Activated gamma-delta T cell treated with anti-CD3 and anti-CD28 coated beads, Interleukin-2, amount 50 U/mL, for 16 hours (primary cell): ENCODE data around the gene NPTXR.
"Not testable (repeated sequence)": the region's sequence is repeated elsewhere in the genome, so short reads cannot be mapped to it uniquely, and the experiment has no call there.

Experiments used
- DNase-seq: peaks from one replicate; pipeline ENCODE4 v3.0.0-alpha.2; 2020; ENCODE audit warnings: low read depth

NPTXR gene

DNA sequence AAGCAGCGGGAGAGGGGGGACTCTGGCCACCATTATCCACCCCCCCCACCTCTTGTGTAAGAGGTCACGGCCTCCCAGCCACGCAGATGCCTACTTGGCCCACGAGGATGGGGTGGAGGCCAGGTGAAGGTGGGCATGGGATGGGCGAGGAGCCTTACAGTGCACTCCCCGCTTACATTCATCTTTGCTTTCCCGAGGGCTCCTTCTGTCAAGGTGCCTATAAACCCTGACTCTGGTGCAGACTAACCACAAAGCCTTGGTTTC is 13.1 kb downstream of the NPTXR start:
- DNase-seq = no peak

DNA sequence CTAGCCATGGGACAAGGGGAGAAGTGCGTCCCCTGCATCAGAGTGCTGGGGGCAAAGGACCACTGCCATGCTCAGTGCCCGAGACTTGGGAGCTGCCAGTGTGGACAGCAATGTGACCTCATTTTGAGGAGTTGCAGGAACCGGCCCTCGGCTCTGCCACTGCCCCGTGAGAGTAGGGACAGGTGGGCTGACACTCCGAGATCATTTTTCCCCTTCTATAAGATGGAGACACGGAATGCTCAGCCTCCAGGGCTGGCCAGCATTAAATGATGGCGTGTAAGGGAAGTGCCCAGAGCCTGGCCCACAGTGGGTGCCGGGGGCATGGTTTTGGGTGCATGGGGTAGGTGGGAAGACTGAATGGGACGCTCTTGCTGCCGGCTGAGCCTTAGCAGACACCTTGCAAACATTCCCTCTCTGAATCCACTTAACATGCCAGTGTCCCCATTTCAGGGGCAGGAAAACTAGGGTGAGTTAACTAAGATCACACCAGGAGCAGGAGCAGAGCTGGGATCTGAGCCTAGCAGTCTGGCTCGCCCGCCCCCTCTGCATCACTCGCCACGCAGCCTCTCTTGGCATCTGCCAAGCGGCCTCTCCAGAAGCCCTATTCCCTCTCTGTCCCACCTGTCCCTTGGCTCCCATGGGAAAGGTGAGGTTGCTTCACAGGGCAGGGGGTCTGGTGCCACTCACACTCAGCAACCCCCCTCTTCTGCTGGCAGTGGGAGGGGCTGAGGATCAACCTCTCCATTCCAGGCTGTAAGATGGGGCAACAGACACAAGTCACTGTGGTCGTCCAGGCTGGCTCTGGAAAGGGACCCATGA is 13.6 kb downstream of the NPTXR start:
- no peak for DNase-seq

DNA sequence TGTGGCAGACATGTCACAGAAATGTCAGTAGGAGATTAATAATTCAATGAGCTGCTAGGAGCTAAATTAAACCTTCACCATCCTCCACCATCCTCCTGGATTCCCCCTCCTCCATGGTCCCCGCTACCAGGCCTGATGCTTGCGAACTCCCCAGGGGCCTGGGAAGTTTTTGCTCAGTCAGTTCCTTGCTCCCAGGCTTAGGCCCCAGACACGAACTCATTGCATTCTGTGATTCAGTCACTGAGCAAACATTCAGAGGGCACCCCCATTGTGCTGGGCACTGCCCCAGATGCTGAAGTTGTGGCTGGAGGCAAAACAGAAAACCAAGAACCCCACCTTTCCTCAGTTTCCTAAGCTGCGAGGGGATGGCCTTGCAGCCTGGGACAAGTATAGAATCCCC is 14.3 kb downstream of the NPTXR start:
- DNase-seq = no peak

DNA sequence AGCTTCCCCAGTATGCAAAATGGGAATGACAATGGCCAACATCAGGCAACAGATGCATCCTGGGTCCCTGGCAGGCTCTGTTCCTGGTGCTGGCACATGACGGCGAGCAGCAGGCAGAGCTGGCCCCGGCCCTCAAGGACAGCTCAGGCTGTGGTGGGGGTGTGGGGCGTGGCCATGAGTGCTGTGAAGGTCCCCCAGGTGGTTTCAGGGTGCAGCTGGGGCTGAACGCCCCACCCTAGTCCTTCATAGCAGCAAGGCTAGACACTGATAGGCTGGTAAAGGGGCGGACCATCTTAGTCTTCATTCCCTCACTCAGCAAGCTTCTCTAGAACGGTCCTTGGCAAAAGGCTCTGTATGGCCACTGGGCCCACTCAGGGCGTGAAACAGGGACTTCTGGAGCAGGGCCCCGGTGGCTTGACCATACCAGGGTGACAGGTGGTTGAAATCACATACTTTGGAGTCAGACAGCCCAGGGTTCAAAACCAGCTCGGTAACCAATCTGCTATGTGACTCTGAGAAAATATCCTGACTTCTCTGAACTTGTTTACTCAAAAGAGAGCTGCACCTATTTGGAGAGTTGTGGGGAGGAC is 15.1 kb downstream of the NPTXR start:
- DNase-seq = no peak

DNA sequence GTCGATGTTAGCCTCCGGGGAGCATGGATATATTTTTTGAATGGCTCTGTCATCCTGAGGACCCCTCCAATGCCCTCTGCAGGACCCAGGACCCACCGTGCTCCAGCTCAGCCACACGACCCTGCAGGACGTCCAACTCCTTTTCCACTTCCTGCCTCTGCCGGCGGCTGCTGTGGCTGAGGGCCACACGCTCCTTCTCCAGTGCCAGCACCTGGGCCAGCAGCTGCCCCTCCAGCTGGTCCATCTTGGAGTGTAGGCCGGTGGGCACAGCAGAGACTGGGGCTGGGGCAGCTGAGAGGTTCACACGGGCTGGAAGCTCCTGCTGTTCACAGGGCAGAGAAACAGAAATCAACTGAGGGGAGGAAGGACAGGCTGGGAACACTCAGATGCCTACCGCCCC is 15.6 kb downstream of the NPTXR start:
- no peak for DNase-seq

DNA sequence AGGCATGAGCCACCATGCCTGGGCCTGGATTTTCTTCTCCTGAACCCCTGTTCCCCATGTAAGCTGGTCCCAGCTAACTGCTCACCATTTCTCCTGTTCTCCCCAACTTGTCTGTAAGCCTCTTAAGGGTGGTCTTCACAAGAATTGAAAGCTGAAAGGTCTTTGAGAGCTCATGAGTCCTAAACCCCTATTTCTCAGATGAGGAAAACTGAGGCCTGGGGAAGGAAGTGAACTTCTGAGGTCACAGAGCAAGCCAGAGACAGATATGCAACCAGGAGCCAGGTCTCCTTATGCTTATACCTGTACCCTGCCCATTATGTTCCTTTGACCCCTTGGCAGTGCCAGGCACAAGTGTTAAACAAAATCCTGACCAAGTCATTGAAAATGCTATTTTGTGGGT is 16.3 kb downstream of the NPTXR start:
- no peak for DNase-seq

DNA sequence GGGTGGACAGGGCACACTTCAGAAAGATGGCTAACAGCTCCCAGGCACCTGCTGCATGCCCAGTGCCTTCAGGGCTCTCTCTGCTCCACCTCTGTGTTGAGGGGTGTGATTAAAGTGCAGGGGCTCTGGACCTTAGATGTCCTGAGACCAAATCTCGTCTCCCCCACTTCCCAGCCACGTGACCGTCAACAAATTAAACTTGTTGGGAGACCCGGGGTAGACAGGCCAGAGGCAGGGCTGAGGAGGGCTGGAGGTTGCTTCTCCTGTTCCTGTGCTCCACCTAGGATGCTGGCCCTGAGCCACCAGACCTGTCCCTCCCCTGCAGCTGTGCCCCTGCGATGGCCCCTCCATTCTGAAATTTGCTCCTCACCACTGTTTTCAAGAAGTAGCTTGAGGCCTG is 17.0 kb downstream of the NPTXR start:
- DNase-seq = no peak

DNA sequence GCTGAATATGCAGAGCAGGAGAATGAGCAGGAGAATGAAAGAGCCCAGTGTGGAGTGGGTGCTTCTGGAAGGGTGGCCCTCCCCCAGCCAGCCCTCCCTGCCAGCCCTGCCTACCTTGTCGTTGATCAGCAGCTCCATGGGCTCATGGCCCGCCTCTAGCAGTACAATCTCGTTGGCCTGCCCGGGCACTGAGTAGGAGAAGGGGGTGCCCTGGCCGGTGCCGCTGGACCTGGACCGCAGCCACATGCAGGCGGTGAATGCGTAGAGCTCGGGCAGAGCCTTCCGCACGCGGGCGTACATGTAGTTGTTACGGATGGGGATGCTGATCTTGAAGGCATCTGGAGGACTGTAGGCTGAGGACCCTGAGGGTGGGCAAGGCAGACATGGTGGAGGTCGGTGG is 17.4 kb downstream of the NPTXR start:
- no peak for DNase-seq

DNA sequence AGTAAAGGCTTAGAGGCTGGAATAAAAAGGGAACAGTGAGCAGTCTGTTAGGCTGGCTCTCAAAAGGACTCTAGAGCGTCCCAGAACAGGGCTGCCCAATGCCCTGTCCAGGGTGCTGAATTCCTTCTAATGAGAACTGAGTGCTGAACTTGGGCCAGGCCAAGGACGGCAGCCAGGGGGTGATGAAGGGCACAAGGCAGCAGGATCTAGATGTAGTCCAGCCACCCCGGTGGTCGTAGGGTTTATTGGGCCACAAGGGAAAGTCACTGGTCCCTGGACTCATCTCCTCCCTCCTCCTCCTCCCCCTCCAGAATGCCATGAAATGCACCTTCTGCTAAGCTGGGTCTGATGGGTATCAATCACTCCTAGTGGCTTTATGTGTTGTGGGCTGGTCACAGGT is 19.2 kb downstream of the NPTXR start:
- DNase-seq = no peak

DNA sequence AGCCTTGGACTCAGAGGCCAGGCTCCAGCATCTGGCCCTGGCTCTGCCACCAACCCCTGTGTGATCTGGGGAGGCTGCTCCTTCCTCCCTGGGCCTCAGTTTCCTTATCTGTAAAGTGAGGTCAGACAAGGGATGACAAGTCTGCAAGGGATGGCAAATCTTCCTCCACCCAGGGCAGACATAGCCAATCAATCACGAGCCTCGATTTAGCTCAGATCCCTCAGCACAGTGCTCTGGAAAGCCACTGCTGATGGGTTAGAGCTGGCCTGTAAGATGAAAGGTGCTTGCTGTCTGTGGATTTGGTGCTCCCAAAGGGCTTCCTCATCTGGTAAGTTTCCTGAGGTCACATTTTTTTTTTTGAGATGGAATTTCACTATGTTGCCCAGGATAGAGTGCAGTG is 20.2 kb downstream of the NPTXR start:
- DNase-seq = no peak

DNA sequence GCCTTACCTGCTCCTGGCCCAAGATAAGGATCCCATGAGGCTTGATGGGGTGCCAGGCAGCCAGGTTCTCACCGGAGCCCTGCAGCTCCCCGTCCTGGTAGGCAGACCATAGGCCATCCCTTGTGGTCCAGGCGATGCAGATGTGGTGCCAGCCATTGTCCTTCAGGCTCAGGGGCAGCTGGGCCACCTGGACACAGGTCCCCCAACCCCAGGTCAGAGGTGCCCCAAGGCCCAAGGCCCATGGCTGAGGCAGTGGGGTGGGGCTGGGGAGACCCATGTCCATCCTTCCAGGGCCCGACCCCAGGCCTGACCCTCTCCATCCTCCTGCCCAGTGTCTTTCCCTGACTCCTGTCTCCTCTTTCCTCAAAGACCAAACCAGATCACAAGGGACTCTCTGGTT is 20.8 kb downstream of the NPTXR start:
- no peak for DNase-seq

DNA sequence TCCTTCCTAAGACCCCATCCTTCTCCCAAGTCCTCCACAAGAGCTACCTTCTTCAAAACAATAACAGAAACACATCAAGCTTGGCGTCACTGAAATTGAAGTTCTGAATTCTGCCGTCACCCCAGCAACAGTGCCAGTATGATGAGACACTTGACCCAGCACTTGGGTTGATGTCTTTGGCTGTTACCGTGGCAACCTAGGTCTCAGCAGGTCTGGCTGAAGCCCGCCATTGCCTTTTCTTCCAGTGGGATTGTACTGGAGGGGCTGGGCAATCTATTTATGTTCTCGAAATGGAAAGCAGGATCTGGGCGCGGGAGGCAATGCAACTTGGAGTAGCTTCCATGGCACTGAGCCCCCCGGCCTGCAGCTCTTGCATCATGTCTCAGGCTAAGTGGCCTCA is 23.8 kb downstream of the NPTXR start:
- DNase-seq = no peak

DNA sequence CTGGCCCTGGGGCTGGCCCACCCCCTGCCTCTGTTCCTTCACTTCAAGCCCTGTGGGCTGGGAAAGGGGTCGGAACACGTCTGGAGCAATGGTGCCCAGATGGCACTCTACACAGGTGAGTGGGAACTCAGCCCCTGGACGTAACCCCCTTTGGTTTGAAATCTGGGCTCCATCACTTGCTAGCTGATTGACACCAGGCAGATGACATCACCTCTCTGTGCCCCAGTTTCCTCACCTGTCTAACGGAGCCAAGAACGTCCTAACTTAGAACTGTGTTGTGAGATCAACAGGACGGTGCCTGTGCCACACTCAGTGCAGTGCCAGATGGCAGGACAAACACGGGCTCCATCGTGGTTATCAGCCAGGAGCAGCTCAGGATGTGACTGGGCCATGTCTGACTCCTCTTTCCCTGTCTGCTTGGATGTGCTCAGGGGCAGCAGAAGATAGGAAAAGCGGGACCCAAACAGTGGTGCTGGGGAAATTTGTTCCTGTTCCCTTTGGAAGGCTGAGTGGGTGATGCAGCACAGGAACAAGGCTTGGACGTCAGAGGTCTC is 24.4 kb downstream of the NPTXR start:
- DNase-seq = no peak

DNA sequence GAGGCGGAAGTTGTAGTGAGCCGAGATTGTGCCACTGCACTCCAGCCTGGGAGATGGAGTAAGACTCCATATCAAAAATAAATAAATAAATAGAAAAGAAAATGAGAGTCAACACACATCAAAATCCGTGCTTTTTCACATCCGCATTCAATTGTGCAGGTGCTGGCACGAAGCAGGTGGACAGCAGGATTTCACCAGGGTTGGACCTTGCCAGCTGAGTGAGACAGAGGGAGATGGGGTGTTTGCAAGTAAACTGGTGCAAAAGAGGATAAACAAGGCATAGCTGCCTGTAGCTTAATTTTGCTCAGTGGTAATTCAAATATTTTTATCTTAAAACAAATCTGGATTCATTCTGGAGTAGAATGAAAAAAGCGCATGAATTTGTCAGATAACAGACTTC is 26.6 kb downstream of the NPTXR start:
- no peak for DNase-seq

DNA sequence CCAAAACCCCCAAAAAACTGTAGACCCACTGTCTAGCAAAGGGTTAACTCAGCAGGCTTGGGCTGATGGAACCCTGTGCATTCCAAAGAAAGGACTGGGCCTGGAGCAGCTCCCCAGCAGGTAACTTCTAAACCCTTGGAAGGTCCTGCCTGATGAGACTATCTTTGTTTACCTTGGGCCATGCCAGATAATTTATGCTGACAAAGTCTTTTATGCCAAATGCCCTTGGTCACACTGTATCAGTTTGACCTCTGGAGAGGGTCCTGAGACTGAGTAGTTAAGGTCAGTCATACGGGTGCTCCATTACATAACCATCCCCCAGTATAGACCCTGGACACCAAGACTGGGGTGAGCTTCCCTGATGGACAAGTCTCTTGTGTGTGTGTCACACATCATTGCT is 28.0 kb downstream of the NPTXR start:
- DNase-seq = no peak

DNA sequence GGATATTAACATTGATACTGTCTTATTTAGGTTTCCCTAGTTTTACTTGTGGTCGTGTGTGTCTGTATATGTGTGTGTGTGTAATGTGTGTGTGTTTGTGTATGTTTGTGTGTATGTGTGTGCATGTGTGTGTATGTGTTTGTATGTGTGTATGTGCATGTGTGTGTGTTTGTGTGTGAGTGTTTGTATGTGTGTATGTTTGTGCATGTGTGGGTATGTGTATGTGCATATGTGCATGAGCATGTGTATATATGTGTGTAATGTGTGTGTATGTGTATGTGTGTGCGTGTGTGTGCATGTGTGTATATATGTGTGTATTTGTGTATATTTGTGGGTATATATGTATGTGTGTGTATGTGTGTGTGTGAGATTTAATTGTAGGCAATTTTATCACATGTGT is 32.6 kb downstream of the NPTXR start:
- no peak for DNase-seq

DNA sequence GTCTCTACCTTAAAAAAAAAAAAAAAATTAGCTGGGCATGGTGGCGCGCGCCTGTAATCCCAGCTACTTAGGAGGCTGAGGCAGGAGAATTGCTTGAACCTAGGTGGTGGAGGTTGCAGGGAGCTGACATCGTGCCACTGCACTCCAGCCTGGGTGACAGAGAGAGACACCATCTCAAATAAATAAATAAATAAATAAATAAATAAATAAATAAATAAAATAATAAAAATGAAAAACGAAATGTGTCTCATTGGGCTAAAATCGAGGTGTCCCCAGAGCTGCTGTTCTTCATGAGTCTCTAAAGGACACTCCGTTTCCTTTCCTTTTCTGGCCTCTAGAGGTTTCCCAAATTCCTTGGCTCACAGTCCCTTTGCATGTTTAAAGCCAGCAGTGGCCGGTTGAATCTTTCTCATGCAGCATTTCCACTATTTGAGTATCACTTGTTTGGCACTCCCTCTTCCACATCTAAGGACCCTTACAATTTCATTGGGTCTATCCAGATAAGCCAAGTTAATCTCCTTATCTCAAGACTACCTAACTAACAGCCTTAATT is 38.7 kb downstream of the NPTXR start:
- DNase-seq = not testable (repeated sequence)

DNA sequence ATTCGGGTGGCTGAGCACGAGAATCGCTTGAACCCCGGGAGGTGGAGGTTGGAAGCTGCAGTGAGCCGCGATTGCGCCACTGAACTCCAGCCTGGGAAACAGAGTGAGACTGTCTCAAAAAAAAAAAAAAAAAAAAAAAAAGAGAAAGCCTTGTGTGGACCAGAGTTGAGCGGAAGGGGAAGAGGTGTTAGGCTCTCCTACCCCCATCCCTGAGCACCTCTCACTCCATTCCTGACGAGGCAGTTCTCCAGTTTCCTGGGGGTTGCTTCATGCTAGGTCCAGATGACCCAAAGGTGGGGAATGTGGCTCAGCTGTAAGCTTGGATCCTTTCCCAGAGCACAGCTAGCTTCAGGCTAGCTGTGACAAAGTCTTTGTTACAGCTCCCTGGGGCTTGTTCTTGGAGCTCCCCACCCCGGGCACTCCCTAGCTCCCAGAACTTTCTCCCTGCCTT is 41.1 kb downstream of the NPTXR start:
- no peak for DNase-seq

DNA sequence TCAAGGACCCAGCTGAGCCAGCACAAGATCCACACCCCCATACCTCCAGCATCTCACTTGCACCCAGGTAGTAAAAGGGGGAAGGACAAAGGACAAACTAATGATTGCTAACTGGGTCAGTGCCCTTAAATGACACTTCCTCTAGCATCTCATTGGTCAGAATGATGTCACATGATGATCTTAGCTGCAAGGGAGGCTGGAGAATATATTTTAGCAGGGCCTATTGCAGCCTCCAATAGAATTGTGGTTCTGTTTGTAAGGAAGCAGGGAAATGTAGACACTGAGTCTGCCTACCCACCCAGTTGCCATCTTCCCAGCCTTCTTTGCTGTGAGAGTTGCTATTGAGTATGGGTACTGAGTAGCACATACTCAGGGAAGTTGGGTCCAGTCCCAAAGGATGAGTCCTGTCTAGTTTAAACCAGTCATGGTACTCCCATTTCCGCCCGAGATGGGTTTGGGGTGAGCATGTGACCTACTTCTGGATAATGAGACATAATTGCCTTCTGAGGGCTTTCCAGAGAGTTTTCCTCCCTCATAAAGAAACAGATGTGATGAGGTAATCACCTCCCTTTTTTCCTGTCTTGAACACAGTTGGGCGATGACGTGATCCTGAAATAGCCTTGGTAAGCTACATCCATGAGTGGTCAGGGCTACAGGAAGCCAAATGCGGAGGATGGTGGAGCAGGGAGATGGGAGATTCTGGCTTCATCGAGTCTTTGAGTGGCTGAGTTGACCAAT is 44.4 kb downstream of the NPTXR start:
- DNase-seq = no peak

DNA sequence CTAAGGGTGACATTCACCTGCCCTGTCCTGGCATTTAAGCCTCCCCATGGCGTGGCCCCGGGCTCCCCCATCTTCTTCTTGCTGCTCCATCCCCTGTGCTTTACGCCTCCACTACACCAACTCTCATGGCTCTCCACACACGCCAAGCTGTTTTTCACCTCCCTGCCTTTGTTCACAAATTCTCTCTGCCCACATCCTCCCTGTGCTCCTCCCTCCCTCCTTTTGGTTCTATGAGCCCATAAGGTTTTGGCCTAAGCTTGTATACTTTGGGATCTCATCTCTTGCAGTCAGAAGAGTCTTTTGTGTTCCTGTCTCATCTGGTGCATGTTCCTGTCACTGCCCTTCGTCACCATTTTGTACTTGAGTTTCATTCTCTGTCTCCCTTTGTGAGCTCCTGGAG is 45.3 kb downstream of the NPTXR start:
- DNase-seq = no peak

DNA sequence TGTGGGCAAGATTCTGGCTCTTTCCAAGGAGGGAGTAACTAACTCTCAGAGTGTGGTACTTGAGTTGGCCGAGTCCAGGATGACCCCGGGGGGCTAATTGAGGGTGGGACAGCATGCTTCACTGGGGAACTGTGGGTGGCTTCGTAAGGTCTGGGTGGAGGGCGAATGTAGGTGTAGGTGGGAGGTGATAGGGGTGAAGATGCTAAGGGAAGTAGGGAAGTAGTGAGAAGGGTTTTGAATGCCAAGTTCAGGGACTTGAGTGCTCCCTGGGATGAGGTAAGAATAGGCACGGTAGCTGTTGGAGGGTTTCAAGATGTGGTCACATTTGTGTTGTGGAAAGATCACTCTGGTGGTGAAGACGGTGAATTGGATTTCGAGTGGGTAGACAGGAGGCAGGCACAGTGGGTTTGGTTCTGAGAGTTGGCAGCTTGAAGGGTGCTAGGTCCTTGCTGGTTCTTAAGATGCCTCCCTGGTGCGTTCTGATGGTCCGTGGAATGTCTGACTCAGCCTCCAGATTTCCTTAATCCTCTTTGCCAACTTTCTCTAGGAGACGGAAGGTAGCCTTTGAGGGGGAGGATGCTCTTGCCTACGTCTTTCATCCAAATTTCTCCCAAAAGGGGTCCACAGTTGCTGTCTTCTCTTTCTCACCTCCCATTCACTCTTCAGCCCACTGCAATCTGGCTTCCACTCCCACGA is 47.4 kb downstream of the NPTXR start:
- no peak for DNase-seq

DNA sequence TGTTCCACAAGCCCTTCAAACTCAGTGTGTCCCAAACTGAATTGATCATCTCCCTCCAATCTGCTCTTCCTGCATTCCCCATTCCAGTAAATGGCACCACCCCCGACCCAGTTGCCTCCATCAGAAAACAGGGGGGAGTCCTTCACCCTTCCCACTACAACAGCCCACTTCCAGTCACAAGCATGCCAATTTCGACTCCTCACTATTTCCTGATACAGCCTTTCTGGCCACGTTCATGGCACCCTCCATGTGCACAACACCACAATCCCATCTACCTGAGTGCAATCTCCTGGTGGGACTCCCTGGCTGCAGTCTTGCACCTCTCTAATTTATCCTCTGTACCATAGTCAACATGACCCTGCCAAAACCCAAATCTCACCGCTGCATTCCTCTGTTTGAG is 48.3 kb downstream of the NPTXR start:
- no peak for DNase-seq
